ENCODE measurements around the gene ADAMTS19.

ADAMTS19 gene

DNA sequence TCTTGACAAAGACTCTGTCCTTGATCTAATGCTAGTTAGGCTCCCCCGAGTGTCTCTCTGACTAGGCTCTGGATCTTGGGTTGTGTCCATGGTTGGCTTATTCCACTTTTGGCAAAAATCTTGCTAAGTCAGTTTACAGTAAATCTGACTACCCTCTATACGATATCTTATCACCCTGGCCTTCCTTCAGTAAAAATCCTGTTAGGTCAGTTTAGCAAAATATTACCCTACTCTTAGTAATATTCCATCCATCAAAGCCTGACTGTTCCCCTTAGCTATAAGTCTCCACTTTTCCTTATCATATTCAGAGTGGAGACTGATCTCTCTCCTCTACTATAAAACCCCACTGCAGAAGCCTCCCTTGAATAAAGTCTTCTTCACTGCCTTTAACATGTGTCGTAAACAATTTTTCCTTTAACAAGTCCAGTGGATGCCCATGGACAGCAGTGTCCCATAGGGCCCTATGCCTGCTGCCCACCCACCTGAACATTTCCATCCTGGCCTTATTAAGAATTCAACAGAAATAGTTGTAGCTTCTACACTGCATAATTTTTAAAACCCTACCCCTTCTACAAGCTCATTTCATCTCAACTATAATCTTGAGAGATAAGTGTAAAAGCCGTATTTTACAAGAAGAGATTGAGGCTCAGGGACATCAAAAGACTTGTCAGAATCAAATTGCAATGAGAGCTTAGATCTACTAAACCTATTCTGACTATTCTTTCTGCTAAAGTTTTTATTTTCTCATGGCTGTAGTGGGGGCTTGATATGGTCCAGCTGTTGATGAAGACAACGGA is 310.1 kb downstream of the ADAMTS19 start:
- DNase-seq (ENCODE audit: low read depth) = no peak

DNA sequence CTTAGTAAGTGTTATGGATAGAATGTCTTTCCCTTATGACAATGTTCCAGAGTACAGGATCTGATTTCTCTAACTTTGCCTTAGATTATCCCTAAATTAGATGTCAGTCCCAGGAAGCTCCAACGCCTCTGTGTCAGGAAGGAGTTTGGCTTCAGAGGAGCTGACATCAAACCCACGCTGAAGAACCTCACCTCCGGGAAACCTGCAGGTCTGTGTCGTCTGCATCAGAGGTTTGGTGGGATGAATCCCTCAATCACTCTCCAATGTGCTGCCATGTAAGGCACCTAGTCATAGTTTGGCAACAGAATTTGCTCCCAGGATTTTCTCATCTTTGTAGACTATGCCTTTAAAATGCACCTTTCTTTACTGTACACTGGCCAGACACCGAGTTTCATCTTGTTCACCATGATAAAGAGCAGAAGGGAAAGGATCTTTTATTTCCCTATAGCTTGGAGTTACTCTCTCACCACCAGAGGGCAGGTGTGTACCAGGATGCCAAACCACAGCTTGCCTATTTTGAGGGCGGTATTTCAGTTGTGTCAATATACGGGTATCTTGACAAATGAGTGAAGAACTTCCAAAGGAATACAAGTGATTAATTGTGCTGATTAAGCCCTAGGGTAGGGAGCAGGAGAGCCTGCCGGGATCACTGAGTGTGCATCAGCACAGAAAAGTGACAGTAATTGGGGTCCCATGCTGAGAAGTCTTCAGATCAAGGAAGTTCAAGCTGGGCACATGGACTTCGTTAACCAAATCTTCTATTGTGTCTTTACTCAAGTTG is 311.1 kb downstream of the ADAMTS19 start:
- no peak for DNase-seq (ENCODE audit: low read depth)

DNA sequence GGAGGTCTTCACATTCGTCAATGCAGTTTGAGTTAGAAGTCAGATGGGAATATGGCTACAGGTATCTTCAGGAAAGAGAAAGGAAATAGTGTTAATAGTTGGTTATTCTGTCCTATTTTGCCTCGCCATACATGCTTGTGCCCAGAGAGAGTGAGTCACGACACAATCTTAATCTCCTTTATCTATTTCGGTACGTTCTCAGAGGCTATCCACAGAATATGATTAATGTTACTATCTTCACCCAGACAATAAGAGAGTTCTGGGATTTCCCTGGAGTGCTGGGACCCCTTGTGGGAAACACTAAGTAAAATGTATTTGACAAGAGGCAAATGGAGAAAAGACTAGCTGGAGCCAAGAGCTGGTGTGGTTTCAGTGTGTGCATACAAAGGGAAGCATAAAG is 313.3 kb downstream of the ADAMTS19 start:
- no peak for DNase-seq (ENCODE audit: low read depth)

- no peak for DNase-seq (ENCODE audit: low read depth)
Measured at GRCh38 chr5:129781594-129781993, 321.5 kb downstream of the ADAMTS19 start.
